ENCODE results near the gene SLIT3.
"Not testable (repeated sequence)": the region's sequence is repeated elsewhere in the genome, so short reads cannot be mapped to it uniquely, and the experiment has no call there.

The SLIT3 gene

DNA sequence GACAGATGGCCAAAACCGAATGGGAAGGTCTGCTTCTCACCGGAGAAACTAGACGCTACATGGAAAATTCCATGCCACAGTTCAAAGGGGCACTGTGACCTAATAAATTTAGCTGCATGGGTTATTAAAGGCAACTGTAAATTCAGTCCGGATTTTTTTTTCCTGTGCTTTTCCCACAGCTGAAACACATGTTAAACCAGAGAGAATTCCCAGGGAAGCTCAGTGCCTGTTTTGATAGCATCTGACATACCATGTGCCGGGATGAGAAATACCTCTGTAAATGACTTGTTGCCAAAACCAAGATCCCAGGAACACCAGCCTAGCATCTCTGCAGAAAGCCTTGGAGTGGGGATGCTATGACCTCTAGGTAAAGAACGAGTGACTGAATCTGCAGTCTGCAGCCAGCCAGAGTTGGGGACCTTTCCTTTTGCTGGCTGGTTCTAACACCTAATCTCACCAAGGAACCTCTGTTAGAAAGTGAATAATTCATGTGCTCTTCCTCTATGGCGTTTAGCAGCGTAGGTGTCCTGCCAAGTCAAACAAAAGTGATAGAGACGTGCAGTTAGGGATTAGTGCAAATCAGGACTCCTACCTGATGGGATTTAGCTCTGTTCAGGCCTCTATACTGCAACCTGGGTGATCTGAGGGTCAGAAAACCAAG, 77.9 kb downstream of the SLIT3 start:
- DNase-seq (ENCODE audit: low read depth in 3 of 3, low spot score in 1 of 3), result no peak

DNA sequence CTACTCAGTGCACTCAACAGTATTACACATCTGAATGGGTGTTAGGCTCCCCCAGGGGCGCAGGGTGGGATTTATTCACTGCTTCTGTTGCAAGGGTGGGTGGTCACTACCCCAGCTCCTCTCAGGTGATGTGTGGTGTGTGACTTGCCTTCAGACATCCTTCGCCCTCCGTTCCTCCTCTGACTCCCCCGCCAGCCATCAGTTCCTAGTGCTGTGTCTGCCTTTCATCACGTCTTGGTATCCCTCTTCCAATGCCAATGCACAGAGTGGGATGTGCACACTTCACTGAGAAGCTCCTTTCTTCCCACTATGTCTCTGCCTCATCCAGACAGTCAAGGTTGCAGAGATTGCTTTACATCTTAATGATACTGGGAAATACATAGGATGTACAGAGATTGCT, 79.4 kb downstream of the SLIT3 start:
- no peak for DNase-seq (ENCODE audit: low read depth in 3 of 3, low spot score in 1 of 3)

DNA sequence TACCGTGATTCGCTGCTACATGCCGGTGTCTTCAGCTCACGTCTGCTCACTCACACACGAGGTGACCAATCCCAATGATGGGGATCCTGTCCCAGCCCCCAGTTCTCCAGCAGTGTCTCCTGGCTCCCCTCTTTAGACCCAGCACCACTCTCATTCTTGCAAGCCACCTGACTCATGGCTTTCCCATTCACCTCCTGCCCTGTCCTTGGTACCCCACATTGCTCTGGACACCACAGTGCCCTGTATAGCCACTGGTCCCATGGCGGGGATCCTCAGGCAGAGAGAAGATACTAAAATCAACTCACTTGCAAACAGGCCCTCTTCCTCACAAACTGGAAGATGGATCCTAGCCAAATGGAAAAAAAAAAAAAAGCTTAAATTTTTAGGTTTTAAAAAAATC, 81.0 kb downstream of the SLIT3 start:
- DNase-seq (ENCODE audit: low read depth in 3 of 3, low spot score in 1 of 3), result no peak

DNA sequence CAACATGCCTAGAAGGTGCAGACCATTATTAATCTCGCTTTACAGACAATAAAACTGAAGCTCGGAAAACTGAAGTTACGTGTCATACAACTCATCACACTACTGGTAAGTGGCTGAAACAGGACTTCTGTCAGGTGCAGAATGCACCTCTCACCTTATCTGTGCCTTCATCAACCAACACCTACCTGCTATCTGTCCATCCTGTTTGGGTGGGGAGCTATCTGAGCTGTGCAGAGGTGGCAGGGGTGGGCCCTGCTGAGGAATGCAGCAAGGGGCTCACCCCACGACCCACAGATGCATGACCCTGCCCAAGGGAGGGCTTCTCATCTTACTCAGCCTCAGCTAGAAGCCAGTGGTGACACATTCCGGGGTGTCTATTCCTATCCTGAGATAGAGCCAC, 81.6 kb downstream of the SLIT3 start:
- DNase-seq (ENCODE audit: low read depth in 3 of 3, low spot score in 1 of 3), result no peak

DNA sequence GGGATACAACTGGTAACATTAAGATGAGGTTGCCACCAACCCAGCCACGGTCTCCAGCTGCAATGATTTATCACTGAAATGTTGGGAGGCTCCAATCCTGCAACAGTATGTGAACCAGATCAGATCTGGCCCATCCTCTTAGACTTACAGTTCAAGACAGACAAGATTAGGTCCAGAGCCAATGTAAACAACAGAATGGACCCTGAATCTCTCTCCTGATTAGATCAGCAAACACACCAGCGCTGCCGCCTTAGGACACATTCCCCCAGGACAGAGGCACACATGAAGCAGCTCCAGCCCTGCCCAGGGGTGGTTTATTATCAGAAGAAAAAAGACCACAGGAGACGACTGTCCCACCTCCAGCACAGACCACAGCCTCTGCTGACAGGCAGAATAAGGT, 82.1 kb downstream of the SLIT3 start:
- no peak for DNase-seq (ENCODE audit: low read depth in 3 of 3, low spot score in 1 of 3)

DNA sequence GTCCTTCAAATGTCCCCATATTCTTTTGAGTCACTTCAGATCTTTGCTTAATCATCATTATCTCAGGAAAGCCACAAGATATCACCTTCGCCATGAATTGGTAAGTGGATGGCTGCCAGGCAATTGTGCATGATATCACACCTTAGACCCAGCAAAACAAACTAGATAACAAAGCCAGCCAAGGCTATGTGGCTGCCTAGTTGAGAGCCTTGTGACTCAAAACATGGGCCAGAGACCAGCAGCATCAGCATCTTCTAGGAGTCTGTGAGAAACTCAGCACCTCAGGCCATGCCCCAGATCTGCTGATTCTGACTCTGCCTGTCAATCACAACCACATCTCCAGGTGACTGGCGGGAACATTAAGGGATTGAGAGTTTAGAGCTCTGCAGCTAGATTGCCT, 82.8 kb downstream of the SLIT3 start:
- no peak for DNase-seq (ENCODE audit: low read depth in 3 of 3, low spot score in 1 of 3)

DNA sequence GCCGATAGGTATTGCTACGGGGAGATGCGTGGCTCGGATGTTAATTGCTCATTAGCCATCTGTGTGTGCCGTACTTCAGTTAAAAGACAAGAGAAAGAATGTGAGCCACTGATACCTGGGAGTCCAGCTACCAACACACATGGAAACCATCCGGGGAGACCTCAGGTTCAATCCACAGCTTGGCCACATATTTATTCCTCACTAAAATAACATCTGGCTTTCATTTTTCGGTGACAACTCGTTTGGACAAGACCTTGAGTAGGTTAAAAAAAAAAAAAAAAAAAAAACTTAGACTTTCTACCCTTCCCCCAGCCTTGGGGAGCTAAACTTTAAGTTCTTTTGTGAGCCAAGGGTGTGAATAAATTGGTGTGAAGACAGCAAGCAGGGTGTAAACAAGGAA, 84.1 kb downstream of the SLIT3 start:
- no peak for DNase-seq (ENCODE audit: low read depth in 3 of 3, low spot score in 1 of 3)

DNA sequence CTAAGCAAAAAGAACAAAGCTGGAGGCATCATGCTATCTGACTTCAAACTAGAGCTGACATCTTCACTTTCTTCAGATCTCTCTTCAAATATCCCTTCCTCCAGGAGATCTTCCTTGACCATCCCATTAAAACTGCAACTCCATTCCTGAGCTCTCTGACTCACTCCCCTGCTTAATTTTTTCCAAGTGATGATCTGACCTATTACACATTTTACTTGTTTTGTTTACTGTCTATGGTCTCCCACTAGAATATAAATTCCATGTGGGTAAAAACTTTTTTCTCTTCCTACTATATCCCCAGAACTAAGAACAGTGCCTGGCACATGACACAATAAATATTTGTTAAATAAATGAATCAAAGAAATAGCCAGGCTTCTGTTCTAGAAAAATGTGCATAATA, 87.5 kb downstream of the SLIT3 start:
- DNase-seq (ENCODE audit: low read depth in 3 of 3, low spot score in 1 of 3), result no peak

DNA sequence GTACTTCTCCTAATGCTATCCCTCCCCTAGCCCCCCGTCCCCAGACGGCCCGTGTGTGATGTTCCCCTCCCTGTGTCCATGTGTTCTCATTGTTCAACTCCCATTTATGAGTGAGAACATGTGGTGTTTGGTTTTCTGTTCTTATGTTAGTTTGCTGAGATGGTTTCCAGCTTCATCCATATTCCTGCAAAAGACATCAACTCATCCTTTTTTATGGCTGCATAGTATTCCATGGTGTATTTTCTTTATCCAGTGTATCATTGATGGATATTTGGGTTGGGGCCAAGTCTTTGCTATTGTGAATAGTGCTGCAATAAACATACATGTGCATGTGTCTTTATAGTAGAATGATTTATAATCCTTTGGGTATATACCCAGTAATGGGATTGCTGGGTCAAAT, 89.2 kb downstream of the SLIT3 start:
- DNase-seq (ENCODE audit: low read depth in 3 of 3, low spot score in 1 of 3), result not testable (repeated sequence)

DNA sequence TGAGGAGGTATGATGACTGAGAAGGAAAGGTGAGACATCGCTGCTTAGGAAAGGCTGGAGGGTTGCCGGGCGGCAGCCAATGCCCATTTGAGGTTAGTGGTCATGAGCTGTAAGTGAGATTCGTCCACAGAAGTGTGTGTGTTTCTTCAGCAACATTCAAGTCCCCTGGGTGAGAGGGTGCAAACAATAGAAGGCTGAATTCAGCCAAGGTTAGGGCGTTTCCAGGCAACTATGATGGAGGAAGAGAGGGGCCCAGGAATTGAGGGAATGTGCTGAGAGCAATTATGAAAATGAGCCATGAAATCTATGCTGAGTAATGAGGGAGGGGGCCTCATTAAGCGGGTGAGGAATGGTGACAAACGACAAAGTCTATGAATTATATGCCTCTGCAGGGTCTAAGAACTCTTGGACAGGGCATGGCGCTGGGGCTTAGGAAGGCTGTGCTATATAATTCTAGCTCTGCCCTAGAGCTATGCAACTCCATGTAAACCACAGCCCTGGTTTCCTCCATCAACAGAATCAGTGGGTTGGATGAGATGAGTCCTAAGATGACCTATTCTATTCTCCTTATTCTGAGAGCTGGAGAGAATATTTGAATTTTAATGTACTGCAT, 96.0 kb downstream of the SLIT3 start:
- DNase-seq (ENCODE audit: low read depth in 3 of 3, low spot score in 1 of 3), result no peak

DNA sequence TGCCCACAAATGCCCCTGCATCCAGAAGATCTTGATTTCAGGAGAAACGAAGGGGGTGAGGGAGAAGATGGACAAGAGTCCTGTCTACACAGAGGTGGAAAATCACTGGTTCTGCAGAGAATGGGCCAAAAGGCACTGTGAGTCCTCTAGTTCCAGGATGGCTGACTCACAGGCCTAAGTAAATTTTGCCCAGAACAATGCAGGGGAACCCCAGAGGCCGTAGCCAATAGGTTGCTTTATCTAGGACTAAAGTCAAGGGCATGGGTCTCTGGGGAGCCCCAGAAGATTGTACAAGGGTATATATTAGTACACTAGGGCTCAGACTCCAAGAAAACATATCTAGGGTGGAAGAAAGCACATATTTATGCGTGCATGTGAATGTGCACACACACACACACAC, 98.0 kb downstream of the SLIT3 start:
- no peak for DNase-seq (ENCODE audit: low read depth in 3 of 3, low spot score in 1 of 3)

DNA sequence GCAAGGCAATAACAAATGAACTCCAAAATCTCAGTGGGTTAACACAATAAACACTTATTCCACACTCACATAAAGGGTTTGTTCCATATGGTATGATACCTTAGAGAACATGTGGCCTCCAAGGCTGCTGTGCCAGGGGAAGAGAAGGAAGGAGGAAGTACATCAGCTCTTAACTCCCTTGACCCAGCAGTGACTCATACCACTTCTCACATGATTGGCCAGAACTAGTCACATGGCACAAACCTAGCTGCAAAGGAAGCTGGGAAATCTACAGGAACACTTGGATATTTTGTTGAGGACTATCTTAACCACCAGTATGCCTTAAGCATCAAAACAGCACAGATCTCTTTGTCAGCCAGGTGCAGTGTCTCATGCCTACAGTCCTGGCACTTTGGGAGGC, 99.3 kb downstream of the SLIT3 start:
- no peak for DNase-seq (ENCODE audit: low read depth in 3 of 3, low spot score in 1 of 3)

DNA sequence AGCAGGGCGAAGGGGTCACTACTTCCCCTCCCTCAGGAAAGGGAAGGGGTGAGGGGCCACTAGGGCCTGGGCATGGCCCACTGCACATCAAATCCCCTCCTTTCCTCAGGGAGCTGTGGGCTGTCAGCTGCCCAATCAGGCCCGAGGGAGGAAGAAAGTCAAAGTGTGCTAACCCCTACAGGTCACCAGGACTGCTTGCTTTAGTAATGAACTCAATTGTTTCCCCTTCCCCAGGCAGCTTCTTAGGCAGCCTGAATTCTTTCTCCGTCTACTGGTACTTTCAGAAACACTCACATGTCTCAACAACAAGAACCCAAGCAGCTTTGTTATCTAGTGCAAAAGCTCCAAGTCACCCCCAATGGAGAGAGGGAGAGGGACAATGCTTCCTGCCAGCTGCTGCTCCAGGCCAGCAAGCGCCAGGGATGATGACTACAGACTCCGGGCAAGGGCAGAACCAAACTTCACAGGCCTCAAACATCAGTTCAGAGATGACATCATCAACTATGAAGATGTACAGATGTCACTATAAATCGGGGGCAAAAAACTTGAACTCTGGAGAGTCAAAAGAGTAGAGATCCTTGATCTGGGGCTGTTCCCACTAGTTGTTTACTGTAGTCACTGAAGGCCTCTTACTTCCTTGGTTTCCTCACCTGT, 100.7 kb downstream of the SLIT3 start:
- no peak for DNase-seq (ENCODE audit: low read depth in 3 of 3, low spot score in 1 of 3)

DNA sequence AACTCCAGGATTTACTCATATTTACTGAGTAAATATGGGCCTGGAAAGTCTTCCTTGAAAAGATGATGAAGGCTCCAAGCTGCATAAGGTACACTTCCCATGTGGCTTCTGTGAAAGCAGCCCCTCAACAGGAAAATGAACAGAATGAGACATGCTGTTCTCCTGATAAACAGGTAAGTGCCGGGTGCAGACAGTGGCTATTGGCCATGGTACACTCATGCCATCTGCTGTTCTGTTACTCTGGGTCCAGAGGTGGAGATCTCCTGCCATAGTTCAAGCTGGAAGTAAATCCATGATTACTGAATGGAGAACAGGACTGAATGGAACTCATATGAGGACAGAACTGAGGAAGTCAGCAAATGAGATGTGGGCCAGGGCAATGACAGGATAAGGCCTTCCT, 103.6 kb downstream of the SLIT3 start:
- DNase-seq (ENCODE audit: low read depth in 3 of 3, low spot score in 1 of 3), result no peak

DNA sequence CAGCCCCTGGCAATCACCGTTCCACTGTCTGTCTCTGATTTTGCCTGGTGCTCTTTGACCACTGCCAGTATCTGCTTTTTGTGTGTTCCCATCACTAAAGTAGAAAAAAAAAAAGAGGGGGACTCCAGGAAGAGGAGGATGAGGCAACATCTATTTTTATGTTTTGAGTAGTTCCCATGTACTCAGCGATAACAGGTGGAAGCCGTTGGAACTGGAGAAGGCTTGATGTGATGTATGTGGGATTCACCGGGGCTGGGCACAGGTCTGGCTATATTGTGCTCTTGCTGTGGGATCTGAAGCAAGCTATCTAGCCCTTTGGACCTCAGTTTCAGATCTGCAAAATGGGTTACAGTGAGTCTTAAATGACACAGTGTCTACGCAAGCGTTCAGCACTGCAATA, 104.9 kb downstream of the SLIT3 start:
- no peak for DNase-seq (ENCODE audit: low read depth in 3 of 3, low spot score in 1 of 3)

DNA sequence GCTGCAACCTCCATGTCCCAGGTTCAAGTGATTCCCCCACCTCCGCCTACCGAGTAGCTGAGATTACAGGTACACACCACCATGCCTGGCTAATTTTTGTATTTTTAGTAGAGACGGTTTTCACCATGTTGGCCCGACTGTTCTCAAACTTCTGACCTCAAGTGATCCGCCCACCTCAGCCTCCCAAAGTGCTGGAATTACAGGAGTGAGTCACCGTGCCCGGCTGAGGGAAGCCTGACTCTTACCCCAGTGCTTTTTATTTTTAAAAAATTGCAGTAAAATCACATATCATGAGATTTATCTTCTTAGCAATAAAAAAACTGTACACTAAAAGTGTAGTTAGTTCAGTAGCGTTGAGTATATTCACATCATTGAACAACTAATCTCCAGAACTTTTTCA, 105.3 kb downstream of the SLIT3 start:
- DNase-seq (ENCODE audit: low read depth in 3 of 3, low spot score in 1 of 3), result no peak

DNA sequence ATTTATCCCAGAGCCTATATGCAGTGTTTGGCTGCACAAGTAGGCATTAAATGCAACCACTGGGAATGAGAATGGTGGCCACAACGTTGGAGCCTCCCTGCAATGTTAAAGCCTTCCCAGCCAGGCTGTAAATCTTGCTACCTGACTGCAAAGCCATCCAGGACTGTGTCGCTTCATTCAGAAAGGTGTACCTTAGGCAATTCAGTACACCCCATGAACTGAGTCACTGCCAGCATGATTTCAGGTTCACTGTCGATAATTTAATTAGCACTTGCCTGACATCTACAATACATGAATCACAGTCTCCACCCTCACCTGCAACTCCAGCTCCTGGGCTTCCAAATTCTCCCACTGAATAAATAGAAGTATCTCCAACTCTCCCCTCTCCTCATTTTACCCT, 108.4 kb downstream of the SLIT3 start:
- DNase-seq (ENCODE audit: low read depth in 3 of 3, low spot score in 1 of 3), result no peak

DNA sequence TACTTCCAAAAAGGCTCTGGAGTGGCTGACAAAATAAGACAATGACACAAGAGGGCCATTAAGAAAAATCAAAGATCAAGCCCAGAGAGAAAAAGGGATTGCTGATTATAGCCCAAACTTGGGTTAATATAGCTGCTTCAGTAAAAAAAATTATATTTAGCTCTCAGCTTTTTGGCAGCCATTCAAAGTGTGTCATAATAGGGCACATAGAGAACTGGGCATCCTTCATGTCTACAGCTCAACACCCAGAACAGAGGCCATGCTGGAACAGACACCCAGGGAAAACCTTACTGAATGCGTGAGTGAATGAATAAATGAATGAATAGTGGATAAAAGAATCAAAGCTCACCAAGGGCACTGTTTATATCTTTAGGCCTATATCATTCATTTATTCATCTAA, 110.1 kb downstream of the SLIT3 start:
- DNase-seq (ENCODE audit: low read depth in 3 of 3, low spot score in 1 of 3), result no peak

DNA sequence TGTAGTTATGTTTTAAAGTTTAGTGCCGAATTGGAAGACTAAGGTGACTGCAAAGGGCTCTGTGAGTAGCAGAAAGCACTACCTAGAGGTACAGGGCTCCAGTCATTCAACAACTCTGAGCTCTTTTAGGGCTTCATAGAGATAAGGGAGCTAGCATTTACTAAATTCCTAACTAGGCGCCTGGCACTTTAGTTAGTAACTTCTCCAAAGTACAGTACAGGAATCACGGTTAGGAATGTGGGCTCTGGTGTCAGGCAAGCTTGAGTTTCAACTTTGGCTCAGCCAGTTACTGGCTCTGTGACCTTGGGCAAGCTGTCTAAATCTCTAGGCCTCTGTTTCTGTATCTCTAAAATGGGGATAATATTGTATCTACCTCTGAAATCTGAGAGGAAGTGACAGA, 115.3 kb downstream of the SLIT3 start:
- DNase-seq (ENCODE audit: low read depth in 3 of 3, low spot score in 1 of 3), result no peak

DNA sequence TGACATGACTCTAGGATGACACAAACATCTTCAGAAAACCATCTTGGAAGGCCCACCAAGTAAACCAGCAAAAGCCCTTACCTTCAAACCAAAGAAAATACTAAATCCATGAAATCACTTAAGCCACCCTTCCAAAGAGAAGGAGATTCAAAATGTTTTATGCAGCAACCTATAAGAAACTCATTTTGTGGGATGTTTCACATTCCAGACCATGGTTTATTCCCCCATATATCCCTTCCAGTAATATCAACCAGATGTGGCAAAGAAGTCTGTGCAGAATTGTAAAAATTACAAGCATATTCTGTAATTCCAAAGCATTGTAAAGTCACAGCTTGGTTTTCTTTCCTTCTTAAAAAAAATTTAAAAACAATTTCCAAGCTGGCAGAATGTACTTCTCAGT, 117.4 kb downstream of the SLIT3 start:
- DNase-seq (ENCODE audit: low read depth in 3 of 3, low spot score in 1 of 3), result no peak

DNA sequence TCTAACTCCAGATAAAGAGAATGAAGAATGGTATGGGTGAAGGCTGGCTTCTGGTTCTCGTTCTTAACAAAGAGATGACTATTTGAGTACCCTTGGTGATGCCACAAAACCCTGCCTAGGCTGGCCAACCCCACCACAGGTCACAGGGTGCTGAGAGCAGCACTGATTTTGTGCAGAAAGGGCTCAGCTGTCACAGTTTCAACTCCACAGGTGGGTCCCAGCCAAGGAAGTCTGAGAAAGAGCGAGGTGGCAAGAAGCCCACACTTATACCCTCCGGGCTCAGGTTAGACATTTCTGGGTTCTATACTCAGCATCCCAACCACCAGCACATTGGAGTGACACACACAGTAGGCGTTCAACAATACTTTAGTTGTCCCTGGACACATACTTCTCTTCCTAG, 118.1 kb downstream of the SLIT3 start:
- no peak for DNase-seq (ENCODE audit: low read depth in 3 of 3, low spot score in 1 of 3)

DNA sequence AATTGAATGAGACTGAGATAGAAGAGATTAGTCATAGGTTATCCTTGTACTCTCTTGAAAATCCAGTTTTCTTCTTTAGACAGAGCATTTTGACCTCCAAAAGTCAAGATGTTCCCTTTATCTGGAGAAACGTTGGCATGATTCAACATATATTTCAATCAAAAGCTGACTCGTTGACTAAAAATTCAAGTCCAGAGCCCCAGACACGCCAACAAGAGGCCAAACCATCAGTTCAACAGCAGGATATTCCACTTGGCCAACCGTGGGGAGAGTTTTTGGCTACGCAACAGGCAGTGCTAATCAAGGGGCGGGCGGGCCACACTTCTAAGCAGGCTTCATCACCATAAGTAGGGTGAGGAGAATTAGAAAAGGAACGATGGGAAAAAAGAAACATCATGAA, 119.1 kb downstream of the SLIT3 start:
- no peak for DNase-seq (ENCODE audit: low read depth in 3 of 3, low spot score in 1 of 3)

DNA sequence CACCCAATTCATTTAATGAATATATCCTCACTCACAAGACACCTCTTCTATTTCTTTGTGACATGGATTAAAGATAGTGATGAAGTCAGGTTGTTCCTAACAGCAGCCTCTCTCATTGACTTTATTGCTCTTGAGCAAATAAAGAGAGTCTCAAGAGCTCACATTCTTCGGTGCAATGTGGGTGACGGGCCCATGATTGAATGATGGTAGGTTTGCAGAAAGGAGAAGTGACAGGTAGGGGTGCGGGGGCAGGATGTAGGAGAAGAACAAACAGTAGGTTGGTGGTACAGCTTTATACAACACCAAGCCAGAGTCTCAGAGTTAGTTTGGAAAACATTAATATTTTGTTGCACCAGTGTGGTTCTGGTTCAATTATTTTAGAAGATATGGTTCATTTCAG, 122.2 kb downstream of the SLIT3 start:
- no peak for DNase-seq (ENCODE audit: low read depth in 3 of 3, low spot score in 1 of 3)

All from stimulated activated CD4-positive, alpha-beta T cell treated with anti-CD3 and anti-CD28 coated beads, TNF-alpha, amount 100 ng/mL, for 1 hour (primary cell).